Neural progenitor cell (in vitro differentiated cells): ENCODE results near the gene POFUT1. TPM values are rescaled to one million over a fixed set of nuclear protein-coding genes. Genes with fewer than 3 reads are reported as not detected.

Experiments used
- DNase-seq: peaks from one replicate; pipeline ENCODE4 v3.0.0-alpha.2; 2016; ENCODE audit warnings: low spot score
- H2AFZ ChIP-seq: fragments of 200-600 bp; sonication (generic); replicated peaks from 2 replicates; pipeline ENCODE4 v1.6.1; 2016; ENCODE audit warnings: antibody characterized with exemption
- H3F3A ChIP-seq: fragments of 200-600 bp; sonication (generic); 2 replicates; pipeline ENCODE4 v1.6.1; 2016; ENCODE audit warnings: antibody characterized with exemption, low read depth
- H3K27ac ChIP-seq: fragments of 200-600 bp; sonication (generic); 2 replicates; pipeline ENCODE4 v1.5.1; 2016; ENCODE audit warnings: mild to moderate bottlenecking
- H3K27me3 ChIP-seq: fragments of 200-600 bp; sonication (generic); 2 replicates; pipeline ENCODE4 v1.6.1; 2016; ENCODE audit warnings: mild to moderate bottlenecking, moderate library complexity
- H3K36me3 ChIP-seq: fragments of 200-600 bp; sonication (generic); 2 replicates; pipeline ENCODE4 v1.5.1; 2016
- H3K4me1 ChIP-seq: fragments of 200-600 bp; sonication (generic); 2 replicates; pipeline ENCODE4 v1.6.1; 2016; ENCODE audit warnings: mixed run types
- H3K4me2 ChIP-seq: fragments of 200-600 bp; sonication (generic); 2 replicates; pipeline ENCODE4 v1.6.1; 2016
- H3K4me3 ChIP-seq: fragments of 200-600 bp; sonication (generic); 2 replicates; pipeline ENCODE4 v1.5.1; 2016
- H3K79me2 ChIP-seq: fragments of 200-600 bp; sonication (generic); 2 replicates; pipeline ENCODE4 v1.6.1; 2016; ENCODE audit warnings: low read depth
- H3K9ac ChIP-seq: fragments of 200-600 bp; sonication (generic); 2 replicates; pipeline ENCODE4 v1.6.1; 2016
- H3K9me3 ChIP-seq: fragments of 200-600 bp; sonication (generic); 2 replicates; pipeline ENCODE4 v1.5.1; 2016; ENCODE audit warnings: low read depth
- H4K20me1 ChIP-seq: fragments of 200-600 bp; sonication (generic); 2 replicates; pipeline ENCODE4 v1.6.1; 2016; ENCODE audit warnings: low read depth
- H3K27ac Mint-ChIP-seq: 3 replicates; pipeline ENCODE4 v1.8.0; 2021; ENCODE audit warnings: mixed read lengths
- H3K27me3 Mint-ChIP-seq: 2 replicates; pipeline ENCODE4 v1.8.0; 2022; ENCODE audit warnings: low read depth, mild to moderate bottlenecking, inconsistent platforms, moderate library complexity, mixed read lengths; ENCODE audit not compliant: insufficient read depth
- H3K36me3 Mint-ChIP-seq: 3 replicates; pipeline ENCODE4 v1.8.0; 2021; ENCODE audit warnings: mixed read lengths
- H3K4me1 Mint-ChIP-seq: 3 replicates; pipeline ENCODE4 v1.8.0; 2021; ENCODE audit warnings: mixed read lengths
- H3K4me3 Mint-ChIP-seq: 3 replicates; pipeline ENCODE4 v1.8.0; 2021; ENCODE audit warnings: mild to moderate bottlenecking, moderate library complexity, mixed read lengths
- H3K9me3 Mint-ChIP-seq: 3 replicates; pipeline ENCODE4 v1.8.0; 2020; ENCODE audit warnings: mixed read lengths
- EZH2 ChIP-seq: fragments of 200-600 bp; sonication (generic); IDR thresholded peaks from 2 replicates; pipeline ENCODE4 v1.6.1; 2017; ENCODE audit warnings: antibody characterized with exemption, mild to moderate bottlenecking, moderate library complexity
- EZH2phosphoT487 ChIP-seq: fragments of 200-600 bp; sonication (generic); IDR thresholded peaks from 2 replicates; pipeline ENCODE4 v1.6.1; 2017; ENCODE audit warnings: antibody characterized with exemption
- total RNA-seq: library from RNA; depleted of rRNA; stranded (reverse); fragments of >200 nt; gene quantifications from 2 replicates; pipeline ENCODE4 v1.2.3, GENCODE V29; 2015; ENCODE audit warnings: low replicate concordance
- TF ChIP-seq, protein P1 (sequence below): fragments of 200-600 bp; sonication (generic); IDR thresholded peaks from 2 replicates; pipeline ENCODE4 v1.5.1; 2017; ENCODE audit warnings: antibody characterized with exemption, mild to moderate bottlenecking

POFUT1 gene
- 22.3 and 23.5 TPM in 2 replicates for total RNA-seq

DNA sequence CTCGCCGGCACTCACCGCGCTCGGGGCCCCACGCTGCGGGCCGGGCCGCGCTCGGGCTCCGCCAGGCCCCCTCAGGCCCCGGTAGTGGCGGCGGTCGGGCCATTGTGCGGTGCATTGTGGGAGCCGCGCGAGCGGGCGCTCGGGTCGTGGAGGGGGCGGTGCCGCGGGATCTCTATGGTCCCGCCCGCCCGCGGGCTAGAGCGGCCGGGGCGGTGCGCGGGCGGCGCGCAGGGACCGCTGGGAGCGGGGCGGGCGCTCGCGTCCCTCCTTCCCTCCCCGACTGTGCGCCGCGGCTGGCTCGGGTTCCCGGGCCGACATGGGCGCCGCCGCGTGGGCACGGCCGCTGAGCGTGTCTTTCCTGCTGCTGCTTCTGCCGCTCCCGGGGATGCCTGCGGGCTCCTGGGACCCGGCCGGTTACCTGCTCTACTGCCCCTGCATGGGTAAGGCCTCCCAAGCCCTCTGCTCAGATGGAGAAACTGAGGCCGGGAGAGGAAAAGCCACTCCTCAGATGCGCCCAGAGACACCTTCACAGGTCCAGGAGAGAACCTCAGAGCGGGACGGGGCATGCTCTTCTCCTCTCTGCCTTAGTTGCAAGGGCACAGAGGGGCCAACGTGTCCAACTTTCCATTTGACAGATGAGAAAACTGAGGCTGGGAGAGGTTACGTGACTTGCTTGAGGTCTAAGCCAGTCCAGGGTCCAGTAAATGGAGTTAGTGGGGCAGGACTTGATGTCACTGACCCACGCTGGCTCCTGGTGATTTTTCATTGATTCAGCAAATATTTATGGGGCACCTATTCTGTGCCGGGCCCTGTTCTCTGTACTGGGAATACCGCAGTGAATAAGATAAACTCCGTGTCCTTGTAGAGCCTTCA is at the start of gene POFUT1, which contains the start of gene PLAGL2:
POFUT1 (plus strand) TSS at position 255 of the 873 bp plus-strand sequence; CDS start at position 317, 62 bp downstream.
PLAGL2 (minus strand) TSS at position 118 of the 873 bp plus-strand sequence. CDS start 5,565 bp downstream, outside the sequence.
- Mint-ChIP-seq H3K27me3 (peaks cover 7% of the 10 kb centered on the region), H3K4me1 (peaks cover 58% of the 10 kb centered on the region), H3K4me3 (peak within 1 kb of the TSS; percentile 97), H3K27ac (peak within 1 kb of the TSS; percentile 92), H3K9me3 (no peaks in the 10 kb centered on the region), H3K36me3 (peaks cover 4% of the 10 kb centered on the region)
- Histone ChIP-seq H3K4me1 (peaks cover 30% of the 10 kb centered on the region), H3K79me2 (peaks cover 61% of the 10 kb centered on the region), H3F3A (peaks cover 27% of the 10 kb centered on the region), H3K27me3 (no peaks in the 10 kb centered on the region), H3K9me3 (no peaks in the 10 kb centered on the region), H3K4me3 (peak within 1 kb of the TSS; percentile 95), H3K4me2 (peak within 1 kb of the TSS; percentile 92), H3K9ac (peak within 1 kb of the TSS; percentile 92), H4K20me1 (peaks cover 43% of the 10 kb centered on the region), H3K36me3 (no peaks in the 10 kb centered on the region), H3K27ac (peak within 1 kb of the TSS; percentile 90), H2AFZ (peak within 1 kb of the TSS; percentile 87)
- DNase-seq: peak; percentile 96
- TF ChIP-seq EZH2phosphoT487: no peak
- TF ChIP-seq EZH2: no peak
- TF ChIP-seq, protein P1, sequence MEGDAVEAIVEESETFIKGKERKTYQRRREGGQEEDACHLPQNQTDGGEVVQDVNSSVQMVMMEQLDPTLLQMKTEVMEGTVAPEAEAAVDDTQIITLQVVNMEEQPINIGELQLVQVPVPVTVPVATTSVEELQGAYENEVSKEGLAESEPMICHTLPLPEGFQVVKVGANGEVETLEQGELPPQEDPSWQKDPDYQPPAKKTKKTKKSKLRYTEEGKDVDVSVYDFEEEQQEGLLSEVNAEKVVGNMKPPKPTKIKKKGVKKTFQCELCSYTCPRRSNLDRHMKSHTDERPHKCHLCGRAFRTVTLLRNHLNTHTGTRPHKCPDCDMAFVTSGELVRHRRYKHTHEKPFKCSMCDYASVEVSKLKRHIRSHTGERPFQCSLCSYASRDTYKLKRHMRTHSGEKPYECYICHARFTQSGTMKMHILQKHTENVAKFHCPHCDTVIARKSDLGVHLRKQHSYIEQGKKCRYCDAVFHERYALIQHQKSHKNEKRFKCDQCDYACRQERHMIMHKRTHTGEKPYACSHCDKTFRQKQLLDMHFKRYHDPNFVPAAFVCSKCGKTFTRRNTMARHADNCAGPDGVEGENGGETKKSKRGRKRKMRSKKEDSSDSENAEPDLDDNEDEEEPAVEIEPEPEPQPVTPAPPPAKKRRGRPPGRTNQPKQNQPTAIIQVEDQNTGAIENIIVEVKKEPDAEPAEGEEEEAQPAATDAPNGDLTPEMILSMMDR: peak; percentile 41

DNA sequence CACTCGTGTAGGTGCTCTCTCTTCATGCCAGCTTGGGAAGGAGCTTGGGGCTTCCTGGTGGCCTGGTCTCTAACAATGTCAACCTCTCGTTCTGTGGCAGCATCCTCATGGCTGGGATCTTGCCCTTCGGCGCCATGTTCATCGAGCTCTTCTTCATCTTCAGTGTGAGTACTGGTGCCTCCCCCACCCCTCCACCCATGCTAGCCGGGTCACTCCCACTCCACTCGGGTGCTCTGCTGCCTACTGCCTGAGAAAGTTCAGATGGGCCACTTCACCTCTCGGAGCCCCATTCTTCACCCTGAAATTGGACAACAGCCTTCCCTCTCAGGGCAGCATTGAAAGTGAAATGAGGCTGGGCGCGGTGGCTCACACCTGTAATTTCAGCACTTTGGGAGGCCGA is 49.3 kb upstream of the POFUT1 start:
- Histone ChIP-seq H3K4me3 (no peak overlapping the region), H3F3A (peaks cover 12% of the 10 kb centered on the region), H3K4me2 (no peak overlapping the region), H3K9me3 (no peaks in the 10 kb centered on the region), H4K20me1 (no peaks in the 10 kb centered on the region), H3K27ac (no peak overlapping the region), H3K4me1 (no peaks in the 10 kb centered on the region), H3K36me3 (no peaks in the 10 kb centered on the region), H3K9ac (no peak overlapping the region), H2AFZ (no peak overlapping the region), H3K79me2 (no peaks in the 10 kb centered on the region), H3K27me3 (no peaks in the 10 kb centered on the region)
- peaks cover 8% of the 10 kb centered on the region for H3K27me3 Mint-ChIP-seq
- peaks cover 25% of the 10 kb centered on the region for H3K36me3 Mint-ChIP-seq
- no peak overlapping the region for H3K4me3 Mint-ChIP-seq
- H3K27ac Mint-ChIP-seq: no peak overlapping the region
- no peak for TF ChIP-seq EZH2
- no peak for TF ChIP-seq EZH2phosphoT487
- TF ChIP-seq, protein P1: no peak
- peaks cover 6% of the 10 kb centered on the region for H3K4me1 Mint-ChIP-seq
- no peak for DNase-seq
- no peaks in the 10 kb centered on the region for H3K9me3 Mint-ChIP-seq

GRCh38 chr20:32158943-32159660 is 48.6 kb upstream of the POFUT1 start:
- Mint-ChIP-seq H3K27ac (no peak overlapping the region), H3K9me3 (no peaks in the 10 kb centered on the region), H3K4me1 (peaks cover 6% of the 10 kb centered on the region), H3K27me3 (peaks cover 8% of the 10 kb centered on the region), H3K4me3 (no peak overlapping the region), H3K36me3 (peaks cover 25% of the 10 kb centered on the region)
- H3K4me1 ChIP-seq: no peaks in the 10 kb centered on the region
- H3K27me3 ChIP-seq: no peaks in the 10 kb centered on the region
- no peaks in the 10 kb centered on the region for H3K36me3 ChIP-seq
- no peaks in the 10 kb centered on the region for H3K9me3 ChIP-seq
- no peaks in the 10 kb centered on the region for H3K79me2 ChIP-seq
- DNase-seq: no peak
- H3K9ac ChIP-seq: no peak overlapping the region
- peaks cover 12% of the 10 kb centered on the region for H3F3A ChIP-seq
- no peak overlapping the region for H3K27ac ChIP-seq
- TF ChIP-seq, protein P1: no peak
- TF ChIP-seq EZH2phosphoT487 (no peak), EZH2 (no peak)
- no peak overlapping the region for H2AFZ ChIP-seq
- H4K20me1 ChIP-seq: no peaks in the 10 kb centered on the region
- no peak overlapping the region for H3K4me2 ChIP-seq
- H3K4me3 ChIP-seq: no peak overlapping the region
